Natural killer cell (primary cell): ENCODE measurements around the gene PIGU. TPM values are rescaled to one million over a fixed set of nuclear protein-coding genes. Genes with fewer than 3 reads are reported as not detected.

Experiments used
- ATAC-seq, 3 donors: fragments of 150-1000 bp in 2 of 3; fragments of 200-7000 bp in 1 of 3; cut with Tn5 transposase; 1 replicate in 1 of 3; 2 replicates in 2 of 3; pipeline ENCODE4 v1.10.0; 2021; ENCODE audit warnings: mild to moderate bottlenecking in 2 of 3, moderate library complexity in 2 of 3
- DNase-seq, 2 donors: peaks; one replicate each; pipeline versions ENCODE4 v3.0.0 to v3.0.0-alpha.2; 2013 to 2021; ENCODE audit warnings: mixed read lengths in 1 of 2
- H3K27ac ChIP-seq: one replicate; pipeline ENCODE4 v1.5.1; 2013; ENCODE audit warnings: mild to moderate bottlenecking, low read length
- H3K27me3 ChIP-seq: one replicate; pipeline ENCODE4 v1.6.1; 2013; ENCODE audit warnings: low read length; ENCODE audit not compliant: control insufficient read depth, insufficient read depth
- H3K36me3 ChIP-seq: one replicate; pipeline ENCODE4 v1.6.1; 2013; ENCODE audit warnings: low read length; ENCODE audit not compliant: control insufficient read depth, insufficient read depth
- H3K4me1 ChIP-seq: one replicate; pipeline ENCODE4 v1.6.1; 2013; ENCODE audit warnings: low read length; ENCODE audit not compliant: control insufficient read depth, insufficient read depth
- H3K4me3 ChIP-seq: one replicate; pipeline ENCODE4 v1.5.1; 2013; ENCODE audit warnings: low read length
- H3K9me3 ChIP-seq: one replicate; pipeline ENCODE4 v1.6.1; 2013; ENCODE audit warnings: low read length; ENCODE audit not compliant: control insufficient read depth, insufficient read depth
- H3K27ac Mint-ChIP-seq, 2 donors: one replicate each; pipeline ENCODE4 v1.8.0; 2022; ENCODE audit warnings: mild to moderate bottlenecking in 2 of 2, mixed read lengths in 2 of 2, moderate library complexity in 1 of 2
- H3K27me3 Mint-ChIP-seq, 2 donors: one replicate each; pipeline ENCODE4 v1.8.0; 2022; ENCODE audit warnings: low read depth in 2 of 2, mixed read lengths in 2 of 2
- H3K36me3 Mint-ChIP-seq: one replicate; pipeline ENCODE4 v1.8.0; 2022; ENCODE audit warnings: mixed read lengths
- H3K4me1 Mint-ChIP-seq, 2 donors: one replicate each; pipeline ENCODE4 v1.8.0; 2022; ENCODE audit warnings: mixed read lengths in 2 of 2
- H3K4me3 Mint-ChIP-seq: one replicate; pipeline ENCODE4 v1.8.0; 2022; ENCODE audit warnings: mild to moderate bottlenecking, moderate library complexity, mixed read lengths
- H3K9me3 Mint-ChIP-seq, 2 donors: one replicate each; pipeline ENCODE4 v1.8.0; 2022; ENCODE audit warnings: mixed read lengths in 2 of 2
- CTCF ChIP-seq: fragments of 200-600 bp; IDR thresholded peaks from one replicate; pipeline ENCODE4 v1.8.0; 2022; ENCODE audit warnings: antibody characterized with exemption
- WGBS: methylation state at CpG from one replicate; pipeline ENCODE4 v1.1.7; 2013; ENCODE audit warnings: missing lambda C conversion rate; ENCODE audit not compliant: insufficient coverage; 5-methylcytosine and 5-hydroxymethylcytosine counted together
- intact Hi-C: fragments of 100-400 bp; cut with micrococcal nuclease; formaldehyde crosslinking; loops from one replicate; pipeline ENCODE4 v1.14.2; 2022
- total RNA-seq, 4 donors: library from RNA; stranded (reverse); fragments of 120-200 nt in 1 of 4; gene quantifications; one replicate each; pipeline versions ENCODE4 v1.2.3 to v1.2.4, GENCODE V29; 2013 to 2022

The PIGU gene
- total RNA-seq, 3 donors from 2014 or later (not counting 1 experiment from before 2014, with no cell fraction given) = 7.0 to 11.1 (median 8.2) TPM

- 98% methylated on average over 5 of the region's 5 CpGs for WGBS
- Mint-ChIP-seq H3K27me3 (no peaks in the 10 kb centered on the region), H3K4me1 (peaks cover 6 to 7% of the 10 kb centered on the region in 2 donors), H3K27ac (no peak overlapping the region), H3K36me3 (no peaks in the 10 kb centered on the region), H3K9me3 (no peaks in the 10 kb centered on the region), H3K4me3 (no peak overlapping the region)
- Histone ChIP-seq H3K27me3 (no peaks in the 10 kb centered on the region), H3K27ac (no peak overlapping the region), H3K4me1 (peaks cover 7% of the 10 kb centered on the region), H3K9me3 (no peaks in the 10 kb centered on the region), H3K4me3 (no peak overlapping the region), H3K36me3 (peaks cover 19% of the 10 kb centered on the region)
- ATAC-seq (no peak), DNase-seq (no peak)
- intact Hi-C loops = no loop called here
- TF ChIP-seq CTCF = no peak
Measured at GRCh38 chr20:34585019-34585418, 91.9 kb downstream of the PIGU start.

GRCh38 chr20:34583544-34583943 lies 93.3 kb downstream of the PIGU start:
- TF ChIP-seq CTCF = no peak
- ATAC-seq (no peak), DNase-seq (no peak)
- no peaks in the 10 kb centered on the region for H3K9me3 ChIP-seq
- no peak overlapping the region for H3K27ac Mint-ChIP-seq
- intact Hi-C loops = no loop called here
- 74% methylated on average over 6 of the region's 6 CpGs for WGBS
- no peaks in the 10 kb centered on the region for H3K9me3 Mint-ChIP-seq
- no peaks in the 10 kb centered on the region for H3K36me3 Mint-ChIP-seq
- H3K4me3 ChIP-seq = no peak overlapping the region
- no peak overlapping the region for H3K27ac ChIP-seq
- H3K36me3 ChIP-seq = peaks cover 24% of the 10 kb centered on the region
- no peaks in the 10 kb centered on the region for H3K27me3 Mint-ChIP-seq
- H3K4me1 Mint-ChIP-seq = peaks cover 11 to 12% of the 10 kb centered on the region in 2 donors
- no peaks in the 10 kb centered on the region for H3K27me3 ChIP-seq
- H3K4me3 Mint-ChIP-seq = no peak overlapping the region
- peaks cover 10% of the 10 kb centered on the region for H3K4me1 ChIP-seq

- Mint-ChIP-seq H3K4me1 (peaks cover 11 to 12% of the 10 kb centered on the region in 2 donors), H3K9me3 (no peaks in the 10 kb centered on the region), H3K4me3 (no peak overlapping the region), H3K36me3 (no peaks in the 10 kb centered on the region), H3K27me3 (no peaks in the 10 kb centered on the region), H3K27ac (no peak overlapping the region)
- H3K36me3 ChIP-seq = peaks cover 24% of the 10 kb centered on the region
- 94% methylated on average over 4 of the region's 4 CpGs for WGBS
- DNase-seq (no peak), ATAC-seq (no peak)
- no peak overlapping the region for H3K4me3 ChIP-seq
- no peaks in the 10 kb centered on the region for H3K27me3 ChIP-seq
- no peaks in the 10 kb centered on the region for H3K9me3 ChIP-seq
- intact Hi-C loops = no loop called here
- H3K27ac ChIP-seq = no peak overlapping the region
- TF ChIP-seq CTCF = no peak
- peaks cover 10% of the 10 kb centered on the region for H3K4me1 ChIP-seq
Measured at GRCh38 chr20:34582911-34583310, 94.0 kb downstream of the PIGU start.

GRCh38 chr20:34582221-34582620 lies 94.7 kb downstream of the PIGU start:
- no peak overlapping the region for H3K4me3 Mint-ChIP-seq
- DNase-seq (no peak), ATAC-seq (no peak)
- Histone ChIP-seq H3K36me3 (peaks cover 24% of the 10 kb centered on the region), H3K4me3 (no peak overlapping the region), H3K27ac (no peak overlapping the region), H3K4me1 (peaks cover 10% of the 10 kb centered on the region), H3K27me3 (no peaks in the 10 kb centered on the region), H3K9me3 (no peaks in the 10 kb centered on the region)
- WGBS = 92% methylated on average over 4 of the region's 4 CpGs
- H3K36me3 Mint-ChIP-seq = no peaks in the 10 kb centered on the region
- no peak for TF ChIP-seq CTCF
- H3K27me3 Mint-ChIP-seq = no peaks in the 10 kb centered on the region
- intact Hi-C loops = no loop called here
- no peaks in the 10 kb centered on the region for H3K9me3 Mint-ChIP-seq
- H3K4me1 Mint-ChIP-seq = peaks cover 11 to 12% of the 10 kb centered on the region in 2 donors
- H3K27ac Mint-ChIP-seq = no peak overlapping the region
